GM12878 (cell line): Measurements from ENCODE around the gene NLGN2. TPM values are rescaled to one million over a fixed set of nuclear protein-coding genes. Genes with fewer than 3 reads are reported as not detected.

Source experiments
- ATAC-seq: fragments of 200-7000 bp; cut with Tn5 transposase; 3 replicates; pipeline ENCODE4 v1.9.1; 2020; ENCODE audit warnings: mild to moderate bottlenecking, moderate library complexity
- BruUV-seq: library from RNA; stranded (reverse); fragments of 400-500 nt; replicated peaks from 2 replicates; lab custom pipeline; 2021; lab: Mats Ljungman, UMichigan
- CTCF ChIA-PET: fragments of 300-600 bp; sonication (Branson Sonifier 250); formaldehyde crosslinking; extraction: SDS; loops from one replicate; lab custom pipeline; 2021; ENCODE audit warnings: inconsistent platforms; lab: Yijun Ruan, JAX
- POLR2A ChIA-PET: fragments of 350-600 bp; formaldehyde crosslinking; extraction: SDS; loops from one replicate; lab custom pipeline; 2021; ENCODE audit warnings: inconsistent platforms; lab: Charles Lee
- RAD21 ChIA-PET: fragments of 300-600 bp; sonication (Branson Sonifier 250); formaldehyde crosslinking; loops from one replicate; lab custom pipeline; 2023; ENCODE audit warnings: antibody characterized with exemption; ENCODE audit not compliant: unreplicated experiment; lab: Charles Lee
- SMC1A ChIA-PET: fragments of 300-600 bp; sonication (Branson Sonifier 250); formaldehyde crosslinking; loops from one replicate; lab custom pipeline; 2023; ENCODE audit not compliant: unreplicated experiment, uncharacterized antibody; lab: Charles Lee
- DNase-seq: peaks from one replicate; pipeline ENCODE4 v3.0.0-alpha.2; 2011; ENCODE audit warnings: low read depth, low spot score
- FAIRE-seq: peaks from 3 replicates; lab custom pipeline; 2011; peaks lifted over from hg19 to GRCh38; lab: Jason Lieb, UNC
- H2AFZ ChIP-seq: 2 replicates; pipeline ENCODE4 v1.6.0; 2011; ENCODE audit warnings: low read depth, low read length, control low read depth; ENCODE audit not compliant: control insufficient read depth
- H3K27ac ChIP-seq: 2 replicates; pipeline ENCODE4 v1.5.1; 2011; ENCODE audit warnings: control low read depth; ENCODE audit not compliant: control insufficient read depth, insufficient read depth
- H3K27me3 ChIP-seq, 2 experiments: replicated peaks in 1 of 2; 2 replicates each; pipeline versions ENCODE4 v1.6.0 to v1.6.1; 2011; ENCODE audit warnings: low read length in 1 of 2; ENCODE audit not compliant: control insufficient read depth in 2 of 2, insufficient read depth in 2 of 2
- H3K36me3 ChIP-seq, 2 experiments: 2 replicates each; pipeline ENCODE4 v1.5.1; 2011; ENCODE audit warnings: low read length in 1 of 2; ENCODE audit not compliant: control insufficient read depth in 2 of 2, insufficient read depth in 2 of 2
- H3K4me1 ChIP-seq: 2 replicates; pipeline ENCODE4 v1.6.1; 2011; ENCODE audit warnings: mild to moderate bottlenecking, low read length, moderate library complexity, mixed read lengths; ENCODE audit not compliant: control insufficient read depth, insufficient read depth
- H3K4me2 ChIP-seq: 2 replicates; pipeline ENCODE4 v1.6.0; 2011; ENCODE audit warnings: control low read depth; ENCODE audit not compliant: control insufficient read depth, insufficient read depth
- H3K4me3 ChIP-seq: fragments of 200-600 bp; sonication (generic); 2 replicates; pipeline ENCODE4 v1.5.1; 2016
- H3K79me2 ChIP-seq: 2 replicates; pipeline ENCODE4 v1.6.0; 2011; ENCODE audit warnings: low read length; ENCODE audit not compliant: control insufficient read depth, insufficient read depth
- H3K9ac ChIP-seq: 2 replicates; pipeline ENCODE4 v1.8.0; 2011; ENCODE audit warnings: low read length, control low read depth, mixed read lengths; ENCODE audit not compliant: control insufficient read depth, insufficient read depth
- H3K9me3 ChIP-seq: replicated peaks from 3 replicates; pipeline ENCODE4 v1.5.1; 2011; ENCODE audit warnings: mild to moderate bottlenecking, low read length; ENCODE audit not compliant: control insufficient read depth, insufficient read depth
- H4K20me1 ChIP-seq: 2 replicates; pipeline ENCODE4 v1.6.0; 2011; ENCODE audit not compliant: control insufficient read depth, insufficient read depth
- CEBPB ChIP-seq, 2 experiments: fragments of 150-350 bp in 1 of 2; IDR thresholded peaks; 2 replicates each; pipeline ENCODE4 v1.6.1; 2012 to 2014; ENCODE audit warnings: low read depth in 2 of 2, low read length in 2 of 2, borderline replicate concordance in 1 of 2, inconsistent platforms in 1 of 2
- CREB1 ChIP-seq: IDR thresholded peaks from 2 replicates; pipeline ENCODE4 v1.6.1; 2012; ENCODE audit warnings: low read depth, mild to moderate bottlenecking, inconsistent platforms
- CREM ChIP-seq: IDR thresholded peaks from 2 replicates; pipeline ENCODE4 v1.6.1; 2014; ENCODE audit warnings: antibody characterized with exemption, low read depth
- EP300 ChIP-seq, 2 experiments: fragments of 150-350 bp in 1 of 2; IDR thresholded peaks; 2 replicates each; pipeline ENCODE4 v1.6.1; 2011 to 2012; ENCODE audit warnings: low read depth in 2 of 2, low read length in 2 of 2, borderline replicate concordance in 1 of 2, improper control_type of control experiment in 1 of 2, inconsistent platforms in 1 of 2; ENCODE audit not compliant: control insufficient read depth in 1 of 2
- ESRRA ChIP-seq: IDR thresholded peaks from 2 replicates; pipeline ENCODE4 v1.6.1; 2012; ENCODE audit warnings: mild to moderate bottlenecking, low read length, improper control_type of control experiment
- HDAC6 ChIP-seq: fragments of 200-600 bp; sonication (generic); IDR thresholded peaks from one replicate; pipeline ENCODE4 v1.8.0; 2017; ENCODE audit warnings: antibody characterized with exemption; ENCODE audit not compliant: unreplicated experiment
- NBN ChIP-seq: fragments of 450-650 bp; IDR thresholded peaks from 2 replicates; pipeline ENCODE4 v1.6.1; 2016
- NR2F1 ChIP-seq: fragments of 450-650 bp; conservative IDR thresholded peaks from 2 replicates; pipeline ENCODE4 v1.6.1; 2017; ENCODE audit warnings: mild to moderate bottlenecking
- POLR2A ChIP-seq: IDR thresholded peaks from 2 replicates; pipeline ENCODE4 v1.6.1; 2011; ENCODE audit warnings: low read depth, mild to moderate bottlenecking, low read length
- SIX5 ChIP-seq: IDR thresholded peaks from 2 replicates; pipeline ENCODE4 v1.6.1; 2011; ENCODE audit warnings: mild to moderate bottlenecking, low read depth, low read length, moderate library complexity; ENCODE audit not compliant: severe bottlenecking
- SMAD5 ChIP-seq: IDR thresholded peaks from 2 replicates; pipeline ENCODE4 v1.6.1; 2016; ENCODE audit warnings: antibody characterized with exemption, low read depth
- SP1 ChIP-seq: IDR thresholded peaks from one replicate; pipeline ENCODE4 v1.6.1; 2011; ENCODE audit warnings: low read depth, low read length
- SUZ12 ChIP-seq: fragments of 200-600 bp; sonication (generic); IDR thresholded peaks from one replicate; pipeline ENCODE4 v1.6.1; 2018; ENCODE audit warnings: antibody characterized with exemption, mild to moderate bottlenecking; ENCODE audit not compliant: unreplicated experiment
- ZSCAN29 ChIP-seq: fragments of 450-650 bp; IDR thresholded peaks from 2 replicates; pipeline ENCODE4 v1.6.1; 2017; ENCODE audit warnings: mild to moderate bottlenecking, moderate library complexity
- WGBS: methylation state at CpG from one replicate; pipeline ENCODE4 v1.1.6; 2016; ENCODE audit warnings: low lambda C conversion rate; ENCODE audit not compliant: insufficient replicate concordance, insufficient coverage; ENCODE audit errors: missing lambda C conversion rate; 5-methylcytosine and 5-hydroxymethylcytosine counted together
- in situ Hi-C: fragments of 300-500 bp; cut with MboI; formaldehyde crosslinking; loops from 9 replicates; pipeline ENCODE4 v1.14.3; 2018; ENCODE audit warnings: mixed read lengths
- intact Hi-C: fragments of 100-400 bp; cut with micrococcal nuclease; formaldehyde crosslinking; loops from one replicate; pipeline ENCODE4 v1.14.2; 2022; ENCODE audit not compliant: unreplicated experiment
- polyA plus RNA-seq, 11 experiments: library from polyadenylated mRNA; depleted of rRNA in 4 of 11; unstranded in 6 of 11; stranded (reverse) in 5 of 11; fragments of >200 nt; fragmentation: Nextera tagmentation in 4 of 11; fragmentation: Illumina TruSeq in 1 of 11; extraction: Ambion mirVana in 4 of 11; extraction: Trizol in 1 of 11; gene quantifications; 1 replicate in 1 of 11; 2 replicates in 10 of 11; pipeline versions ENCODE4 v1.2.1 to v1.2.3, GENCODE V29; 2011 to 2016; ENCODE audit warnings: inconsistent platforms in 2 of 11, missing spikeins in 2 of 11, low read depth in 1 of 11
- total RNA-seq, 4 experiments: library from RNA; depleted of rRNA in 3 of 4; stranded (reverse); fragments of >200 nt in 3 of 4; fragmentation: Illumina TruSeq in 1 of 4; extraction: Trizol in 1 of 4; gene quantifications; 2 replicates each; pipeline versions ENCODE4 v1.2.1 to v1.2.3, GENCODE V29; 2013 to 2021
- TF ChIP-seq, protein P1 (sequence below): fragments of 450-650 bp; conservative IDR thresholded peaks from 2 replicates; pipeline ENCODE4 v1.6.1; 2017; ENCODE audit warnings: mild to moderate bottlenecking, moderate library complexity

The NLGN2 gene
- total and polyA plus RNA-seq, 10 of the 15 experiments (the other 5 are each of a cell fraction or from before 2014, with no cell fraction given), result 0.02 to 0.87 (median 0.11) TPM; not detected in 2

- TF ChIP-seq, protein P1, sequence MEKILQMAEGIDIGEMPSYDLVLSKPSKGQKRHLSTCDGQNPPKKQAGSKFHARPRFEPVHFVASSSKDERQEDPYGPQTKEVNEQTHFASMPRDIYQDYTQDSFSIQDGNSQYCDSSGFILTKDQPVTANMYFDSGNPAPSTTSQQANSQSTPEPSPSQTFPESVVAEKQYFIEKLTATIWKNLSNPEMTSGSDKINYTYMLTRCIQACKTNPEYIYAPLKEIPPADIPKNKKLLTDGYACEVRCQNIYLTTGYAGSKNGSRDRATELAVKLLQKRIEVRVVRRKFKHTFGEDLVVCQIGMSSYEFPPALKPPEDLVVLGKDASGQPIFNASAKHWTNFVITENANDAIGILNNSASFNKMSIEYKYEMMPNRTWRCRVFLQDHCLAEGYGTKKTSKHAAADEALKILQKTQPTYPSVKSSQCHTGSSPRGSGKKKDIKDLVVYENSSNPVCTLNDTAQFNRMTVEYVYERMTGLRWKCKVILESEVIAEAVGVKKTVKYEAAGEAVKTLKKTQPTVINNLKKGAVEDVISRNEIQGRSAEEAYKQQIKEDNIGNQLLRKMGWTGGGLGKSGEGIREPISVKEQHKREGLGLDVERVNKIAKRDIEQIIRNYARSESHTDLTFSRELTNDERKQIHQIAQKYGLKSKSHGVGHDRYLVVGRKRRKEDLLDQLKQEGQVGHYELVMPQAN, result no peak
- no peak for TF ChIP-seq CREB1
- no peak for TF ChIP-seq ESRRA
These were observed 5.8 kb downstream of the NLGN2 start (continued) for GRCh38 chr17:7413346-7413985.

DNA sequence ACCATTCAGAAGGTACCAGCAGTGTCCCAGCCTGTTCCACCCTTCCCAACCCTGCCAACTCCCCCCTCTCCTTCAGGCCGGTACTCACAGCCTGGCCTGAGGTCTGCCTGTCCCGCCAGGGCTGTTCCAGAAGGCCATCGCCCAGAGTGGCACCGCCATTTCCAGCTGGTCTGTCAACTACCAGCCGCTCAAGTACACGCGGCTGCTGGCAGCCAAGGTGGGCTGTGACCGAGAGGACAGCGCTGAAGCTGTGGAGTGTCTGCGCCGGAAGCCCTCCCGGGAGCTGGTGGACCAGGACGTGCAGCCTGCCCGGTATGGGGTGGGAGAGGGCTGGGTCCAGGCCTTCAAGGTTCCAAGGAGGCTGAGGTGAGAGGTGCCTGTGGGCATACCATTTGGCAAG, 7.2 kb downstream of the NLGN2 start:
- no TSS peak for BruUV-seq
- no peaks in the 10 kb centered on the region for H3K9me3 ChIP-seq
- no peak for ATAC-seq
- intact Hi-C loops, result no loop called here
- RAD21 ChIA-PET, result no interaction called here
- H3K79me2 ChIP-seq, result no peaks in the 10 kb centered on the region
- WGBS, result 72% methylated on average over 14 of the region's 14 CpGs
- no peak overlapping the region for H3K4me2 ChIP-seq
- CTCF ChIA-PET, result no interaction called here
- SMC1A ChIA-PET, result no interaction called here
- H3K27me3 ChIP-seq, result no peaks in the 10 kb centered on the region; a peak in 2 of 4 replicates
- H4K20me1 ChIP-seq, result no peaks in the 10 kb centered on the region
- TF ChIP-seq SIX5 (no peak), HDAC6 (no peak), POLR2A (no peak), SP1 (no peak), NBN (no peak), NR2F1 (no peak), ZSCAN29 (no peak), CREM (no peak), SUZ12 (no peak), SMAD5 (no peak), CEBPB (IDR thresholded peaks at IDR 0.05; ENCODE audit: borderline replicate concordance in 1 of 2, low read depth in 2 of 2, low read length in 2 of 2) (no peak), EP300 (IDR thresholded peaks at IDR 0.05; ENCODE audit: borderline replicate concordance in 1 of 2, control insufficient read depth in 1 of 2, low read depth in 2 of 2, low read length in 2 of 2) (no peak)
- TF ChIP-seq, protein P1, result no peak
- no peak overlapping the region for H3K27ac ChIP-seq
- H3K4me3 ChIP-seq, result no peak overlapping the region
- FAIRE-seq, result no peak
- no peaks in the 10 kb centered on the region for H3K4me1 ChIP-seq
- POLR2A ChIA-PET, result no interaction called here
- no peak for DNase-seq
- no peaks in the 10 kb centered on the region for H3K36me3 ChIP-seq
- no peak overlapping the region for H3K9ac ChIP-seq
- in situ Hi-C loops, result no loop called here
- H2AFZ ChIP-seq, result no peak overlapping the region
